ENCODE data around the gene THBS3. TPM values are rescaled to one million over a fixed set of nuclear protein-coding genes. Genes with fewer than 3 reads are reported as not detected.

The THBS3 gene
- total RNA-seq, 1 experiment from 2014 or later: 33.0 TPM

GRCh38 chr1:155202731-155203515, 4.8 kb downstream of the THBS3 start:
- H3K4me1 Mint-ChIP-seq (ENCODE audit: insufficient read depth, unreplicated experiment): peaks cover 11% of the 10 kb centered on the region
- no peak overlapping the region for H3K27ac Mint-ChIP-seq (ENCODE audit: low read depth, unreplicated experiment)
- no peak for DNase-seq (ENCODE audit: unreplicated experiment)
- POLR2A ChIA-PET: interaction anchor here (0.6 to 9.2 kb wide), 5 partner anchors 9 to 121 kb away, joined by 3 to 131 read pairs (median 3); partner anchors contain the start of gene KRTCAP2
- BruUV-seq (replicated peaks): no TSS peak
- H3K27me3 Mint-ChIP-seq (ENCODE audit: insufficient read depth, unreplicated experiment): no peaks in the 10 kb centered on the region
- TF ChIP-seq, protein P1, sequence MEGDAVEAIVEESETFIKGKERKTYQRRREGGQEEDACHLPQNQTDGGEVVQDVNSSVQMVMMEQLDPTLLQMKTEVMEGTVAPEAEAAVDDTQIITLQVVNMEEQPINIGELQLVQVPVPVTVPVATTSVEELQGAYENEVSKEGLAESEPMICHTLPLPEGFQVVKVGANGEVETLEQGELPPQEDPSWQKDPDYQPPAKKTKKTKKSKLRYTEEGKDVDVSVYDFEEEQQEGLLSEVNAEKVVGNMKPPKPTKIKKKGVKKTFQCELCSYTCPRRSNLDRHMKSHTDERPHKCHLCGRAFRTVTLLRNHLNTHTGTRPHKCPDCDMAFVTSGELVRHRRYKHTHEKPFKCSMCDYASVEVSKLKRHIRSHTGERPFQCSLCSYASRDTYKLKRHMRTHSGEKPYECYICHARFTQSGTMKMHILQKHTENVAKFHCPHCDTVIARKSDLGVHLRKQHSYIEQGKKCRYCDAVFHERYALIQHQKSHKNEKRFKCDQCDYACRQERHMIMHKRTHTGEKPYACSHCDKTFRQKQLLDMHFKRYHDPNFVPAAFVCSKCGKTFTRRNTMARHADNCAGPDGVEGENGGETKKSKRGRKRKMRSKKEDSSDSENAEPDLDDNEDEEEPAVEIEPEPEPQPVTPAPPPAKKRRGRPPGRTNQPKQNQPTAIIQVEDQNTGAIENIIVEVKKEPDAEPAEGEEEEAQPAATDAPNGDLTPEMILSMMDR (IDR thresholded peaks at IDR 0.05; ENCODE audit: unreplicated experiment): no peak
- no peaks in the 10 kb centered on the region for H3K9me3 Mint-ChIP-seq (ENCODE audit: unreplicated experiment)
- CTCF ChIA-PET: interaction anchor here (0.6 to 9.1 kb wide), 8 partner anchors 8 to 982 kb away, joined by 3 to 111 read pairs (median 6); partner anchors contain the start of genes KRTCAP2 and UBAP2L
- H3K4me3 Mint-ChIP-seq (ENCODE audit: unreplicated experiment): no peak overlapping the region
- intact Hi-C loops (cut with micrococcal nuclease): no loop called here
- peaks cover 54% of the 10 kb centered on the region for H3K36me3 Mint-ChIP-seq (ENCODE audit: insufficient read depth, unreplicated experiment)

DNA sequence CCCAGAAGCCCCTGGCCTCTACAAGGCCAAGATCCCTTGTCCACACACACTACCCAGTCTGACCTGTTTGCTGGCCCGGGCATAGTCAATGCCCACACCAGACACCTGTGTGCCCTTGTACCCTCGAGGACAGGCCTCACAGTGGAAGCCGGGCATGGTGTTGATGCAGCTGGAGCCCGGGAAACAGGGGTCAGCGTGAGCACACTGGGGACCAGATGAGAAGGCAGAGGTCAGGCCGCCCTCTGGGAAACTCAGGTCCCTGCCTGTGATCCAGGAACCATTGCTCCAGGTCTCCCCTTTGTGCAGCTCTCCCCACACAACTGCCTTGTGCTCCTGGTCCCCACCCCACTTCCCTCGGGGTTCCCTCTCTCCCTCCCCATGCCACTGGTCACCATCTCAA, 5.5 kb downstream of the THBS3 start:
- Mint-ChIP-seq H3K27me3 (ENCODE audit: insufficient read depth, unreplicated experiment) (no peaks in the 10 kb centered on the region), H3K9me3 (ENCODE audit: unreplicated experiment) (no peaks in the 10 kb centered on the region), H3K36me3 (ENCODE audit: insufficient read depth, unreplicated experiment) (peaks cover 53% of the 10 kb centered on the region), H3K27ac (ENCODE audit: low read depth, unreplicated experiment) (no peak overlapping the region), H3K4me1 (ENCODE audit: insufficient read depth, unreplicated experiment) (peaks cover 5% of the 10 kb centered on the region), H3K4me3 (ENCODE audit: unreplicated experiment) (no peak overlapping the region)
- POLR2A ChIA-PET: interaction anchor here (1.5 to 9.2 kb wide), 2 partner anchors 8 to 24 kb away, joined by 3 to 131 read pairs; no protein-coding TSS in a partner anchor
- DNase-seq (ENCODE audit: unreplicated experiment): no peak
- BruUV-seq (replicated peaks): no TSS peak
- CTCF ChIA-PET: interaction anchor here (0.6 to 9.1 kb wide), 8 partner anchors 7 to 982 kb away, joined by 3 to 111 read pairs (median 6); partner anchors contain the start of genes ENTREP3, KRTCAP2 and UBAP2L
- TF ChIP-seq, protein P1 (IDR thresholded peaks at IDR 0.05; ENCODE audit: unreplicated experiment): no peak
- intact Hi-C loops (cut with micrococcal nuclease): no loop called here

DNA sequence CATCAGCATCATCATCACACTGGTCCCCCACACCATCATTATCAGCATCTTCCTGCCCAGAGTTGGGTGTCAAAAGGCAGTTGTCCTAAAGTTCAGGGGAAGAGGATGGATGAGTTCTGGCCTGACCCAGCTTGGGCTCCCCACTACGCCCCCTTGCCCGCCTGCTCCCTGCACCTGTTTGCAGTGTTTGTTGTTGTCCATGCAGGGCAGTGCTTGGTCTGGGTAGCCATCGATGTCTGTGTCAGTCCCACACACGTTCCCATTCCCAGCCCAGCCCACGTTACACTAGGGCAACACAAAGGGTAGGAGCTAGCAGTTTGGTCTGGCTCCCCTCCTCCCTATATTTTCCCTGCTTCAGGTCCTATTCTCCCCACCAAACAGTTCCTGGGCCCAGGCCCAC, 6.8 kb downstream of the THBS3 start:
- Mint-ChIP-seq H3K27me3 (ENCODE audit: insufficient read depth, unreplicated experiment) (no peaks in the 10 kb centered on the region), H3K4me3 (ENCODE audit: unreplicated experiment) (no peak overlapping the region), H3K27ac (ENCODE audit: low read depth, unreplicated experiment) (no peak overlapping the region), H3K36me3 (ENCODE audit: insufficient read depth, unreplicated experiment) (peaks cover 57% of the 10 kb centered on the region), H3K4me1 (ENCODE audit: insufficient read depth, unreplicated experiment) (peaks cover 7% of the 10 kb centered on the region), H3K9me3 (ENCODE audit: unreplicated experiment) (no peaks in the 10 kb centered on the region)
- POLR2A ChIA-PET: interaction anchor here (0.6 to 1.1 kb wide), 4 partner anchors 23 to 830 kb away, joined by 3 to 4 read pairs (median 4); a partner anchor contains a TSS
- CTCF ChIA-PET: interaction anchor here (1.2 to 2.4 kb wide), 4 partner anchors 24 to 50 kb away, joined by 4 to 15 read pairs (median 6); partner anchors contain the start of gene KRTCAP2
- TF ChIP-seq, protein P1 (IDR thresholded peaks at IDR 0.05; ENCODE audit: unreplicated experiment): no peak
- BruUV-seq (replicated peaks): no TSS peak
- intact Hi-C loops (cut with micrococcal nuclease): no loop called here
- no peak for DNase-seq (ENCODE audit: unreplicated experiment)

DNA sequence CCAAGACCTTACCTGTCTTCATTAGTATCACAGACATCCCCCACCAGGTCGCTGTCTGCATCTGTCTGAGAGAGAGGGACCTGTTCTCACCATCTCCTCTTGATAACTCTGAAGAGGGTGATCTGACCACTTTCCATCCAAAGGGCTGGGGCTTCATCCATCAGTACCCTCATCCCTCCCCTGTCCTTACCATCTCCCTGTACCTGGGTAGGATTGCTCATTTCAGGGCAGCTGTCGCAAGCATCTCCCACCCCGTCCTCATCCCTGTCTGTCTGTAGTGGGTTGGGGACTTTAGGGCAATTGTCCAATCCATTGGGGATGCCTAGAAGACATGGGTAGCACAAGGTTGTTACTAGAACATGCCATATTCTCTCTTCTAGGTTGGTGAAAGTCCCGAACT, 7.9 kb downstream of the THBS3 start:
- no peaks in the 10 kb centered on the region for H3K27me3 Mint-ChIP-seq (ENCODE audit: insufficient read depth, unreplicated experiment)
- TF ChIP-seq, protein P1 (IDR thresholded peaks at IDR 0.05; ENCODE audit: unreplicated experiment): no peak
- intact Hi-C loops (cut with micrococcal nuclease): no loop called here
- no peaks in the 10 kb centered on the region for H3K9me3 Mint-ChIP-seq (ENCODE audit: unreplicated experiment)
- no peak overlapping the region for H3K27ac Mint-ChIP-seq (ENCODE audit: low read depth, unreplicated experiment)
- peaks cover 64% of the 10 kb centered on the region for H3K36me3 Mint-ChIP-seq (ENCODE audit: insufficient read depth, unreplicated experiment)
- no TSS peak for BruUV-seq (replicated peaks)
- H3K4me3 Mint-ChIP-seq (ENCODE audit: unreplicated experiment): no peak overlapping the region
- peaks cover 7% of the 10 kb centered on the region for H3K4me1 Mint-ChIP-seq (ENCODE audit: insufficient read depth, unreplicated experiment)
- CTCF ChIA-PET: interaction anchor here (2.4 kb wide), 1 partner anchor 27 kb away, joined by 15 read pairs; the partner anchor contains the start of gene KRTCAP2
- POLR2A ChIA-PET: no interaction called here
- no peak for DNase-seq (ENCODE audit: unreplicated experiment)

Data from MCF 10A (cell line).